BLaER1 (cell line): ENCODE data around the gene ABTB1.

ENCODE experiments used
- H3K27ac ChIP-seq: shearing (Covaris generic); formaldehyde crosslinking; 2 replicates; pipeline ENCODE4 v1.8.1; 2022
- H3K27me3 ChIP-seq: shearing (Covaris generic); formaldehyde crosslinking; 2 replicates; pipeline ENCODE4 v1.8.1; 2022
- H3K36me3 ChIP-seq: shearing (Covaris generic); formaldehyde crosslinking; 2 replicates; pipeline ENCODE4 v1.8.1; 2022
- H3K4me1 ChIP-seq: shearing (Covaris generic); formaldehyde crosslinking; 2 replicates; pipeline ENCODE4 v1.8.1; 2022
- H3K4me2 ChIP-seq: shearing (Covaris generic); formaldehyde crosslinking; 2 replicates; pipeline ENCODE4 v1.8.1; 2022
- H3K4me3 ChIP-seq: shearing (Covaris generic); formaldehyde crosslinking; 2 replicates; pipeline ENCODE4 v1.8.1; 2022
- H3K9ac ChIP-seq: shearing (Covaris generic); formaldehyde crosslinking; 2 replicates; pipeline ENCODE4 v1.8.1; 2022
- H3K9me3 ChIP-seq: shearing (Covaris generic); formaldehyde crosslinking; 2 replicates; pipeline ENCODE4 v1.8.1; 2022
- H4K20me1 ChIP-seq: shearing (Covaris generic); formaldehyde crosslinking; 2 replicates; pipeline ENCODE4 v1.8.1; 2022
- Cebpa-rat ChIP-seq: shearing (Covaris generic); IDR thresholded peaks from 2 replicates; pipeline ENCODE4 v1.8.1; 2022

ABTB1 gene

DNA sequence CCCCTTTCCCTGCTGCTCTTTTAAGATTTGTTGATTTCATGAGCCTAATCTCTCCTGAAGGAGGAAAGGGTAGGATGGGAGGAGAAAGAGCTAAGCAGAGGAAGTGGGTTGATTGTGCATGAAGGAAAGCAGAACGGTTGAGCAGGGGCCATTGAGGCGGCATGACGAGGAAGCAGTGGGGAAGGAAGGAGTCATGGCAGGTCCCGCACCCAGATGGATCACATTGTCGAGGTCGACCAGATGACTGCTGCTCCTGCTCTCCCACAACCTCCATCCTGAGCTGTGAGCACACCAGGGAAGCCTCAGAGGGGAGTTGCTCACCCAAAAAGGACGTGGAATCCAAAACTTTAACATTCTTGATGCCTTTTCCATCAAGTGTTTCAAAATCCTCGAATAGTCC lies 42.8 kb downstream of the ABTB1 start:
- Histone ChIP-seq H3K9me3 (no peaks in the 10 kb centered on the region), H4K20me1 (no peaks in the 10 kb centered on the region), H3K36me3 (no peaks in the 10 kb centered on the region), H3K4me1 (peaks cover 16% of the 10 kb centered on the region), H3K4me2 (peak overlapping the region; percentile 13), H3K9ac (no peak overlapping the region), H3K27me3 (no peaks in the 10 kb centered on the region), H3K27ac (no peak overlapping the region), H3K4me3 (no peak overlapping the region)
- TF ChIP-seq Cebpa-rat = no peak

DNA sequence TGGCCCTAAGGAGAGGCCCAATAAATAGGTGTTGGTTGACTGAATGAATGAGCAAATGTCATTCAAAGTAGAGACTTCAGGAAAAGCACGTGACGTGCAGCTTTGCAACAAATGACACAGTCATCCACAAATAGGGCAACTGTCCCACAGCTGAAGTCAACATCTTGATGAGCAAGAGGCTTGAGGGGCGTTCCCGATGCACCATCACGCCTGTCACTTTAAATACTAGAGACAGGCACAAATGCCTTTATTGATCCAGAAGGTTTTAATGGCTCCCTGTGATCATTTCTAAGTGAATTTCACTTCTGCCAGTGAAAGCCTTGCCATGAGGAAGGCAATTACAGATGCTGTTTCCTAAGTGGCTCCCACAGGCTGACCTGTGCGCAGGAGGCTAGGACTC lies 43.6 kb downstream of the ABTB1 start:
- Histone ChIP-seq H3K36me3 (no peaks in the 10 kb centered on the region), H3K4me2 (no peak overlapping the region), H3K4me3 (no peak overlapping the region), H3K4me1 (peaks cover 9% of the 10 kb centered on the region; the same call in 1 of the 2 replicates), H3K27me3 (no peaks in the 10 kb centered on the region), H3K9ac (no peak overlapping the region), H4K20me1 (no peaks in the 10 kb centered on the region), H3K9me3 (no peaks in the 10 kb centered on the region), H3K27ac (no peak overlapping the region)
- no peak for TF ChIP-seq Cebpa-rat

DNA sequence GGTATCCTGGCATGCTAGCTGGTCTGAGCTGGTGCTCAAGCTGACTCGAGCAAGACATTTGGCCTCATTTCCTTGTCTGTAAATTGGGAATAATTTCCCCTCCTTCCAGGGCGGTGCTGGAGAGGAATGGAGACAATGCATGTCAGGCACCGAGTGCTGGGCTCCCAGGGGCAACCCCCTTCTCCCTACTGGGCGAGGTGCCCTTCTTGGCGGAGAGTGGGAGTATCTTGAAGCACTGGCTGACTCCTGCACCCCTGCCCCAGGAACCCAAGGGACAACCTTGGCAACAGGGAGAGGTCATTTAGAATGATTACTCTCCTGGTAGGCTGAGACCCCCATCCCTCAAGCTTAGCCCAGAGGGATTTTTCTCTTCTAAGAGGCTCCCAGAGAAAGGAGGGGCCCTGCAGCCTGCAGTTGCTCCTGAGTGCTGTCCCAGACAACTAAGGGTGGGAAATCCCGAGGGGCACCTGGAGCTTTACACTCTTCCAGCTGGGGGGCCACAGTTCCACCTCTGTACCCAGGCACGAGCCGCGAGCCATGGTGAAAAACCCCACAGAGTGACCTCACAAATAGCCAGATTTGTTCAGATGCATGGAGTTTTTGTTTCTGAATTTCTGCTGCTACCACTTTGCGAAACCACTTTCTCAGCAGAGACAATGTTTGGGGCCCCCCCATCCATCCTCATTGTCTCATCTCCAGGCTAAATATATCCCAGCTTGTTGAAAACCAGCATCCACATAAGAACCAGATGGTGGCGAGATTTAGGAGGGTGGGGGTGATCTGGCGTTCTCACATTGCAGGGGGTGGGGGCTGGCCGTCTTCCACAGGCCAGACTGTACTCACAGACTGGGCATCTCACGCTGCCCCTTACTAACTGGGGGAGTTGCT lies 44.8 kb downstream of the ABTB1 start:
- H3K4me1 ChIP-seq = peaks cover 9% of the 10 kb centered on the region; the same call in 1 of the 2 replicates
- no peaks in the 10 kb centered on the region for H3K36me3 ChIP-seq
- H4K20me1 ChIP-seq = no peaks in the 10 kb centered on the region
- H3K4me3 ChIP-seq = no peak overlapping the region
- H3K9ac ChIP-seq = no peak overlapping the region
- H3K4me2 ChIP-seq = no peak overlapping the region
- no peaks in the 10 kb centered on the region for H3K27me3 ChIP-seq
- H3K27ac ChIP-seq = no peak overlapping the region
- no peak for TF ChIP-seq Cebpa-rat
- H3K9me3 ChIP-seq = no peaks in the 10 kb centered on the region

DNA sequence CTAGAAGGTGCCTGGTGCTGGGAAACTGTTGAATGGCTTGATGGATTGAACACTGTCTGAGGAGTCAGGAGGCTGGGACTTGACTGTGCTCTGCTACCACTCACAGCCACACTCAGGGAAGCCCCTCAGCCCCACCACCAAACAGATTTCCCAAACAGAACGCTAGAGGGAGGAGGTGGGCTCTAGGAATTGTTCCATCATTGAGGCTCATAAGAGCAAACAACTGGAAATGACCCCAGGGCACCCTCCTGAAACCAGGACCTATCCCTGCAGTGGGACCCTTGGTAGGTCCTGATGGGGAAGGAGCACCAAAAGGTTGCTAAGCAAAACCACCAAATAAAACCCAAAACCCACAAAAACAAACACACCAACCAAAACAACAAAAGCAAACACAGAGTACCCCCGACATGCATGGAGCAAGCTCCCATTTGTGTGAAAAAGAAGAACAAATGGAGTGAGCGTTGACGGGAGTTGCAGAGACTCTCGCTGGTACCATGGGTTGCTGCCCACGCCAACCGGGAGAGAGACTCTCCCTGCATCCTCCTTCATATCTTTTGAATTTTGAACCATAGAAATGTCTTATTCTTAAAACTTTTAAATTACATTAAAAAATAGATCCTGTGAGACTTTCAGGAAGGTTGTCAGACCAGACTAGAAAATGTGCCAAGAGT lies 45.6 kb downstream of the ABTB1 start:
- Histone ChIP-seq H3K4me3 (no peak overlapping the region), H3K9ac (no peak overlapping the region), H3K36me3 (no peaks in the 10 kb centered on the region), H3K27ac (no peak overlapping the region), H3K27me3 (no peaks in the 10 kb centered on the region), H3K4me2 (no peak overlapping the region), H3K4me1 (peaks cover 9% of the 10 kb centered on the region; the same call in 1 of the 2 replicates), H3K9me3 (no peaks in the 10 kb centered on the region), H4K20me1 (no peaks in the 10 kb centered on the region)
- no peak for TF ChIP-seq Cebpa-rat

DNA sequence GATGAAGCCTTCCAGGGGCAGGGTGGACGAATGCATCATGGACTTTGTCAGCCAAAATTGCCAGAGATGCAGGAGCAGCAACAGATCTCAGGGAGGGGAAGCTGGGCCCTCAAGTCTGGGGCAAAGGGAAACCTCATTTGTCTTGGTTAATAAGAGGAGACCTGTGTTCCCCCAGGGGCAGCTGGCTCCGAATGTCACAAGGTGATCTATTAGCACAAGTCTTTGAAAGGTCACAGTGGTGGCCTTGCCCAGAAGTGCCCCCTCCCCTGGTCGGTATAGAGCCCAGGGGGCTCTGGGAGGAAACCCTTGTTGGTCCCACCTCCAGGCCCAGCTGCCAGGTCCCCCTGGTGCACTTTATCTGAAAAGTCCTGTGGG lies 46.2 kb downstream of the ABTB1 start:
- no peak for TF ChIP-seq Cebpa-rat
- H3K4me1 ChIP-seq = peaks cover 9% of the 10 kb centered on the region; the same call in 1 of the 2 replicates
- no peak overlapping the region for H3K27ac ChIP-seq
- no peaks in the 10 kb centered on the region for H3K27me3 ChIP-seq
- no peaks in the 10 kb centered on the region for H3K9me3 ChIP-seq
- no peak overlapping the region for H3K4me2 ChIP-seq
- no peaks in the 10 kb centered on the region for H3K36me3 ChIP-seq
- no peak overlapping the region for H3K9ac ChIP-seq
- no peak overlapping the region for H3K4me3 ChIP-seq
- no peaks in the 10 kb centered on the region for H4K20me1 ChIP-seq

DNA sequence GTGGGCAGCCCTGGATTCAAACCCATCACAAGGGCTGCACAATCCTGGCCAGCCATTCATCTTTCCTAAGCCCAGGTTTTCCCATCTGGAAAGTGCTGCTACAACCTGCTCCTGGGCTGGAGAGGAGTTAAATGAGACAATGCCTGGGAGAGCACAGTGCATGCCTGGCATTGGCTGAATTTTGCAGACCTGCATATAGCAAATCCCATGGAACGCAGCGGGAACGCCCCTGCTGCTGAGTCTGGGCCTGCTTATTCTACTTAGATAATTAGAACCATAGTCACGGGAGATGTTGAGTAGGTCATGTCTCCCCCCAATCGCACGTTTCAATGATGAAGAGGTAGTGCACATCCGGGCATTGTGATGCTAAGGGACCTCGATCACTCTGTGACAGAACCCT lies 46.6 kb downstream of the ABTB1 start:
- Histone ChIP-seq H3K27ac (no peak overlapping the region), H3K4me3 (no peak overlapping the region), H3K4me2 (no peak overlapping the region), H3K9me3 (peaks cover 3% of the 10 kb centered on the region; the same call in 1 of the 2 replicates), H3K27me3 (no peaks in the 10 kb centered on the region), H4K20me1 (no peaks in the 10 kb centered on the region), H3K36me3 (no peaks in the 10 kb centered on the region), H3K4me1 (peaks cover 9% of the 10 kb centered on the region; the same call in 1 of the 2 replicates), H3K9ac (no peak overlapping the region)
- TF ChIP-seq Cebpa-rat = no peak

DNA sequence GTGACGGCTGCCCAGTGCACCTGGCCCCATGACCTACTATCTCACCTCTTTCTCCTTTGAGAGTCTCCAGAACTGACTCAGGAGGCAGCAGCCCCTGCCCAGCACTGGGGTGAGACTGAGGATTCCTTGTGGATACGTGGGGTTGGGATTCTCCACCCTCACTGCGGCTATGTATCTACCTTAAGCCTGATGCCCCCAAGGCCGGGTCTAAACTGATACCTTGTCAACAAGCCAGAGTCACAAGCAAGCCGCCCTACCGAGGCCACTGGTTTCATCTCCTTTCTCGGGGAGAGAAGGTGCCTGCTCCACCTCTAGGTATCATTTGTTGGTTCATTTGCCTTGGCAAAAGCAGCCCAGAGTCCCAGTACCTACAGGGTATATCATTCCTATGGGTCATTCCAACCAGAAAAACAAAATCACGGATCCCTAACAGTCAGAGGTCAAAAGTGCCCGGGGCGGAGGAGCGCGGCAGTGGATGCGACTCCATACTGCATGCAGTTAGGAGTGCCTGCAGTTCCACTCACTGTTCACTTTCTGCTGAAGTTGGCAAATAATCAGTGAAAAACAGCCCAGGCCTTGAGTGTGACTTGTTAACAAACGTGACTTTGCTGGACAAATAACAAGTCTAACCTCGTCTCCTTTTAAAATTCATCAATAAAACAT lies 47.5 kb downstream of the ABTB1 start:
- Histone ChIP-seq H3K4me3 (no peak overlapping the region), H3K27me3 (no peaks in the 10 kb centered on the region)

DNA sequence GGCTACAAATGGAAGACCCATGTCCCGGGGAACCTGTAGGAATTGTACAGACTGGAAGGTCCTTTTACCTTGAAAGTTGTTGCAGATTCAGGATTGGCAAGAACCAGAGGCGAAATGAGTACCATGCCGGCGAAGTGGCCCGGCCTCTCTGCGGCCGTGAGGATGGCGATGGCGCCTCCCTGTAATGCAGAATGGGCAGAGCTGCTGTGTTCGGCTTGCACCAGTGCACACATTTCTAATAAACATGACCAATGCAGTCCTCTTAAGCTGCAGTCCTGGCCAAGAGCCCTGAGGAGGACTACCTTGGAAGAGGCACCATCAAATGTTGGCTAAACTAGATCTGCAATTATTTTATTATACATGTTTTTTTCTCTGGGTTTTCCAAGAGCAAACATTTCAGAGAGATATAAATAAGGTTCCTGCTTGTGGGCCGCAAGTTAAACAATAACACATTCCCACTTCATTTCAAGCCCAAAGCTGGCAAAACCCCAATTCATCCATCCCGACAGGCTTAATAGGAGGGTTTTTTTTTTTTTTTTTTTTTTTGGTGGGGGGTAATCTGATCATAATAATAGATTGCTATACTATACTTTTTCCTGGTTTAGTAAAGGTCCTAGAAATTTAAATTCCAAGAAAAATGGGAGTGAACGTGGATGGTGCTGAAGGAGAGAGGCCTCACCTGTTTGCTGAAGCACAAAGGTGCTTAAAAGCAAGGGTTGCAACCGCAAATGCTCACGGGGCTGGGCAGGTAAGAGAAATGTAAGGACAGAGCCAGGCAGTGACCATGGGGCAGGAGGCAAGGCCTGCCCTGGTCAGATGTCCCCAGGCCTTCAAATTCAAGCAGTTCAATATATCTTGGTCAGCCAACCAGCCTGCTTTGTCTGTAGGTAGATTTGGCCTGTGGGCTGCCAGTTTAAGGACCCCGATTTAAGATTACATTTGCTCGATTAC lies 48.5 kb downstream of the ABTB1 start:
- no peaks in the 10 kb centered on the region for H3K36me3 ChIP-seq
- H3K9me3 ChIP-seq = peaks cover 5% of the 10 kb centered on the region; the same call in 1 of the 2 replicates
- no peak overlapping the region for H3K9ac ChIP-seq
- H3K27ac ChIP-seq = no peak overlapping the region
- H3K4me3 ChIP-seq = no peak overlapping the region
- H4K20me1 ChIP-seq = no peaks in the 10 kb centered on the region
- no peaks in the 10 kb centered on the region for H3K27me3 ChIP-seq
- H3K4me1 ChIP-seq = no peaks in the 10 kb centered on the region
- no peak for TF ChIP-seq Cebpa-rat
- no peak overlapping the region for H3K4me2 ChIP-seq

More for the DNA sequence above, 47.5 kb downstream of the ABTB1 start:
- Histone ChIP-seq H3K27ac (no peak overlapping the region), H3K9me3 (peaks cover 5% of the 10 kb centered on the region; the same call in 1 of the 2 replicates), H4K20me1 (no peaks in the 10 kb centered on the region), H3K4me1 (peaks cover 4% of the 10 kb centered on the region; the same call in 1 of the 2 replicates), H3K4me2 (no peak overlapping the region), H3K36me3 (no peaks in the 10 kb centered on the region), H3K9ac (no peak overlapping the region)
- TF ChIP-seq Cebpa-rat = no peak
